LNCaP clone FGC (cell line): Measurements from ENCODE around the gene KANTR.
A peak's percentile ranks its signal among the peaks of the same experiment; 100 is the strongest.

Experiments used
- DNase-seq: peaks from one replicate; pipeline ENCODE4 v3.0.0-alpha.2; 2011; ENCODE audit warnings: low read depth
- H3K4me3 ChIP-seq: 2 replicates; pipeline ENCODE4 v1.5.1; 2011; ENCODE audit warnings: mild to moderate bottlenecking, low read depth, low read length, control low read depth
- CTCF ChIP-seq: IDR thresholded peaks from 2 replicates; pipeline ENCODE4 v1.5.1; 2012; ENCODE audit warnings: mild to moderate bottlenecking; ENCODE audit not compliant: control insufficient read depth, insufficient read depth; ENCODE audit errors: extremely low read depth

The KANTR gene

GRCh38 chrX:53094582-53094905, 602 bp downstream of the KANTR start:
- no peak for TF ChIP-seq CTCF
- no peak for DNase-seq
- H3K4me3 ChIP-seq, result peak overlapping the region; percentile 85

- no peak overlapping the region for H3K4me3 ChIP-seq
- no peak for TF ChIP-seq CTCF
- DNase-seq, result no peak
Observed at GRCh38 chrX:53095796-53096195, 1.9 kb downstream of the KANTR start.

GRCh38 chrX:53114864-53115549, 21.1 kb downstream of the KANTR start:
- H3K4me3 ChIP-seq, result no peak overlapping the region
- TF ChIP-seq CTCF, result no peak
- no peak for DNase-seq

- TF ChIP-seq CTCF, result no peak
Observed at GRCh38 chrX:53115550-53115874, 21.6 kb downstream of the KANTR start.

GRCh38 chrX:53116101-53116500, 22.2 kb downstream of the KANTR start:
- DNase-seq, result no peak
- H3K4me3 ChIP-seq, result no peak overlapping the region
- TF ChIP-seq CTCF, result no peak

More at GRCh38 chrX:53115550-53115874, 21.6 kb downstream of the KANTR start:
- no peak for DNase-seq
- H3K4me3 ChIP-seq, result no peak overlapping the region

- no peak overlapping the region for H3K4me3 ChIP-seq
- no peak for DNase-seq
- TF ChIP-seq CTCF, result no peak
Observed at GRCh38 chrX:53122013-53122412, 28.1 kb downstream of the KANTR start.

GRCh38 chrX:53125506-53125905, 31.6 kb downstream of the KANTR start:
- no peak overlapping the region for H3K4me3 ChIP-seq
- no peak for DNase-seq
- TF ChIP-seq CTCF, result no peak
